ENCODE measurements around the gene NAP1L4.

GRCh38 chr11:2999464-2999998, 7.4 kb upstream of the NAP1L4 start:
- TF ChIP-seq CTCF (IDR thresholded peaks at IDR 0.05): no peak
- no peak for TF ChIP-seq POLR2A (IDR thresholded peaks at IDR 0.05)

All from lower leg skin (tissue), 3 donors.